ENCODE data around the gene PCDH10.

Gene PCDH10

DNA sequence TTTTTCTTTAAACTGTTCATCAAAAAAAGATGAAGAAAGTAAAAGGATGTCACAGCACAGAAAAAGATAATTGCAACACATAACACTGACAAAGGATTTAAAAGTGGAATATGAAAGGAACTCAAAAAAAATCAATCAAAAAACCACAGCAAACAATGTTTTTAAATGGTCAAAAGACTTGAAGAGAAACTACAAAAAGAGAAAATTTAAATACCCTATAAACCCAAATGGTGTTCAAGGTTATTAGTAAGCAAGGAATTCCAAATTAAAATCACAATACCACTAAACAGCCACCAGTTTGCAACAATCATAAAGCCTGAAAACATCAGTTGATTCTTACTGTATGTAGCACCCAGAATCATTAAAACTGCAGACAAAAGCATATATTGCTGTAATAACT is 36.5 kb upstream of the PCDH10 start:
- H3F3A ChIP-seq (ENCODE audit: control insufficient read depth, insufficient read depth), result no peaks in the 10 kb centered on the region
- no peaks in the 10 kb centered on the region for H3K9me3 ChIP-seq (ENCODE audit: control insufficient read depth, insufficient read depth, low read length)
- no peak overlapping the region for H3K27ac ChIP-seq (ENCODE audit: low read depth, low read length)
- H3K4me2 ChIP-seq (ENCODE audit: low read length), result no peak overlapping the region
- TF ChIP-seq EZH2phosphoT487 (IDR thresholded peaks at IDR 0.05; ENCODE audit: borderline replicate concordance, low read length) (no peak), CTCF (IDR thresholded peaks at IDR 0.05; ENCODE audit: low read depth, low read length, poor library complexity, severe bottlenecking) (no peak)
- no peaks in the 10 kb centered on the region for H3K4me1 ChIP-seq (ENCODE audit: control insufficient read depth, low read length)
- H3K27me3 ChIP-seq (ENCODE audit: control insufficient read depth, low read length), result no peaks in the 10 kb centered on the region
- no peaks in the 10 kb centered on the region for H3K79me2 ChIP-seq (ENCODE audit: control insufficient read depth, low read length)
- H4K20me1 ChIP-seq (ENCODE audit: control insufficient read depth, insufficient read depth, low read depth, low read length), result no peaks in the 10 kb centered on the region
- H3K9me2 ChIP-seq (replicated peaks; ENCODE audit: control insufficient read depth, low read length), result no peaks in the 10 kb centered on the region
- H3K4me3 ChIP-seq (ENCODE audit: low read length), result no peak overlapping the region
- H3K36me3 ChIP-seq (ENCODE audit: control insufficient read depth, low read length), result no peaks in the 10 kb centered on the region

GRCh38 chr4:133124746-133125145 is 24.3 kb upstream of the PCDH10 start:
- no peak for TF ChIP-seq EZH2phosphoT487 (IDR thresholded peaks at IDR 0.05; ENCODE audit: borderline replicate concordance, low read length)
- no peak for TF ChIP-seq CTCF (IDR thresholded peaks at IDR 0.05; ENCODE audit: low read depth, low read length, poor library complexity, severe bottlenecking)
- Histone ChIP-seq H4K20me1 (ENCODE audit: control insufficient read depth, insufficient read depth, low read depth, low read length) (no peaks in the 10 kb centered on the region), H3K9me2 (replicated peaks; ENCODE audit: control insufficient read depth, low read length) (no peaks in the 10 kb centered on the region), H3K27ac (ENCODE audit: low read depth, low read length) (no peak overlapping the region), H3K79me2 (ENCODE audit: control insufficient read depth, low read length) (no peaks in the 10 kb centered on the region), H3K27me3 (ENCODE audit: control insufficient read depth, low read length) (no peaks in the 10 kb centered on the region), H3K36me3 (ENCODE audit: control insufficient read depth, low read length) (no peaks in the 10 kb centered on the region), H3K9me3 (ENCODE audit: control insufficient read depth, insufficient read depth, low read length) (no peaks in the 10 kb centered on the region), H3K4me1 (ENCODE audit: control insufficient read depth, low read length) (no peaks in the 10 kb centered on the region), H3K4me2 (ENCODE audit: low read length) (no peak overlapping the region), H3F3A (ENCODE audit: control insufficient read depth, insufficient read depth) (no peaks in the 10 kb centered on the region), H3K4me3 (ENCODE audit: low read length) (no peak overlapping the region)

GRCh38 chr4:133127500-133127899 is 21.6 kb upstream of the PCDH10 start:
- Histone ChIP-seq H3K9me3 (ENCODE audit: control insufficient read depth, insufficient read depth, low read length) (no peaks in the 10 kb centered on the region), H4K20me1 (ENCODE audit: control insufficient read depth, insufficient read depth, low read depth, low read length) (no peaks in the 10 kb centered on the region), H3K4me3 (ENCODE audit: low read length) (no peak overlapping the region), H3K4me1 (ENCODE audit: control insufficient read depth, low read length) (no peaks in the 10 kb centered on the region), H3K36me3 (ENCODE audit: control insufficient read depth, low read length) (no peaks in the 10 kb centered on the region), H3K27ac (ENCODE audit: low read depth, low read length) (no peak overlapping the region), H3K4me2 (ENCODE audit: low read length) (no peak overlapping the region), H3F3A (ENCODE audit: control insufficient read depth, insufficient read depth) (no peaks in the 10 kb centered on the region), H3K79me2 (ENCODE audit: control insufficient read depth, low read length) (no peaks in the 10 kb centered on the region), H3K27me3 (ENCODE audit: control insufficient read depth, low read length) (no peaks in the 10 kb centered on the region), H3K9me2 (replicated peaks; ENCODE audit: control insufficient read depth, low read length) (no peaks in the 10 kb centered on the region)
- TF ChIP-seq EZH2phosphoT487 (IDR thresholded peaks at IDR 0.05; ENCODE audit: borderline replicate concordance, low read length), result no peak

DNA sequence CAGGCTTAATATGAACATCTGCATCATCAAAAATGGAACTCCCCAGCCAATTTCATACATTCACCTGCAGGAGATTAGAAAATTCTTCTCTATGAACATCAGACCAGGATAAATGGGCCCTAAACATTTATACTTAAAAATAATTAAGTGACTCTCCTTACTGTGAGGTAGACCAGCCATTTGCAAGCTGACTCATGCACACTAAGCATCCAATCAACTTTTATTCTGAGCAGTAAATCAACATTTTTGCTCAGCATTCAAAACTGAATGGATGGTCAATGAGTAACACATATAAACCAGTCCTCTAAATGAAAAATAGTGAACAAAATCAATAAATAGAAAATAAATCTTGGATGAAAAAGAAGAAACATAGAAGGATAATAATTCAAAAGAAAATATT is 19.9 kb upstream of the PCDH10 start:
- Histone ChIP-seq H3K4me2 (ENCODE audit: low read length) (no peak overlapping the region), H3F3A (ENCODE audit: control insufficient read depth, insufficient read depth) (no peaks in the 10 kb centered on the region), H3K27ac (ENCODE audit: low read depth, low read length) (no peak overlapping the region), H3K9me3 (ENCODE audit: control insufficient read depth, insufficient read depth, low read length) (no peaks in the 10 kb centered on the region), H3K79me2 (ENCODE audit: control insufficient read depth, low read length) (no peaks in the 10 kb centered on the region), H3K4me1 (ENCODE audit: control insufficient read depth, low read length) (no peaks in the 10 kb centered on the region), H4K20me1 (ENCODE audit: control insufficient read depth, insufficient read depth, low read depth, low read length) (no peaks in the 10 kb centered on the region), H3K4me3 (ENCODE audit: low read length) (no peak overlapping the region), H3K27me3 (ENCODE audit: control insufficient read depth, low read length) (no peaks in the 10 kb centered on the region), H3K36me3 (ENCODE audit: control insufficient read depth, low read length) (no peaks in the 10 kb centered on the region), H3K9me2 (replicated peaks; ENCODE audit: control insufficient read depth, low read length) (no peaks in the 10 kb centered on the region)
- TF ChIP-seq EZH2phosphoT487 (IDR thresholded peaks at IDR 0.05; ENCODE audit: borderline replicate concordance, low read length), result no peak
